Mesothelial cell of epicardium (in vitro differentiated cells): ENCODE data around the gene CPEB4. TPM values are rescaled to one million over a fixed set of nuclear protein-coding genes. Genes with fewer than 3 reads are reported as not detected.

ENCODE experiments used
- DNase-seq, 2 experiments: peaks; one replicate each; pipeline ENCODE4 v3.0.0; 2021; ENCODE audit warnings: low spot score in 2 of 2; ENCODE audit not compliant: unreplicated experiment in 2 of 2
- H3K27ac Mint-ChIP-seq: 2 replicates; pipeline ENCODE4 v1.8.0; 2021; ENCODE audit warnings: mixed read lengths
- H3K27me3 Mint-ChIP-seq: 2 replicates; pipeline ENCODE4 v1.8.0; 2021; ENCODE audit warnings: low read depth, mixed read lengths
- H3K36me3 Mint-ChIP-seq: 2 replicates; pipeline ENCODE4 v1.8.0; 2021; ENCODE audit warnings: mixed read lengths
- H3K4me1 Mint-ChIP-seq: 2 replicates; pipeline ENCODE4 v1.8.0; 2021; ENCODE audit warnings: mixed read lengths
- H3K4me3 Mint-ChIP-seq: 2 replicates; pipeline ENCODE4 v1.8.0; 2021; ENCODE audit warnings: mild to moderate bottlenecking, moderate library complexity, mixed read lengths
- H3K9me3 Mint-ChIP-seq: 2 replicates; pipeline ENCODE4 v1.8.0; 2021; ENCODE audit warnings: mixed read lengths
- CTCF ChIP-seq: fragments of 200-600 bp; sonication (generic); IDR thresholded peaks from one replicate; pipeline ENCODE4 v1.5.0; 2021; ENCODE audit warnings: antibody characterized with exemption; ENCODE audit not compliant: unreplicated experiment
- total RNA-seq: library from RNA; stranded (reverse); gene quantifications from 3 replicates; pipeline ENCODE4 v1.2.1, GENCODE V29; 2021

Gene CPEB4
- total RNA-seq, 1 donor from 2014 or later: 15.3 TPM

GRCh38 chr5:173973616-173973969, 85.4 kb downstream of the CPEB4 start:
- peak overlapping the region; percentile 74 for H3K27ac Mint-ChIP-seq
- H3K36me3 Mint-ChIP-seq: no peaks in the 10 kb centered on the region
- peaks cover 27% of the 10 kb centered on the region for H3K4me1 Mint-ChIP-seq
- H3K27me3 Mint-ChIP-seq: peaks cover 11% of the 10 kb centered on the region
- H3K4me3 Mint-ChIP-seq: peak overlapping the region; percentile 77
- H3K9me3 Mint-ChIP-seq: peaks cover 14% of the 10 kb centered on the region
- TF ChIP-seq CTCF: no peak
- DNase-seq: no peak

- Mint-ChIP-seq H3K4me3 (no peak overlapping the region), H3K36me3 (no peaks in the 10 kb centered on the region), H3K27me3 (peaks cover 16% of the 10 kb centered on the region), H3K9me3 (peaks cover 14% of the 10 kb centered on the region), H3K27ac (no peak overlapping the region), H3K4me1 (peaks cover 20% of the 10 kb centered on the region)
- DNase-seq: no peak
- TF ChIP-seq CTCF: no peak
Measured at GRCh38 chr5:173974688-173975239, 86.6 kb downstream of the CPEB4 start.

- peaks cover 17% of the 10 kb centered on the region for H3K9me3 Mint-ChIP-seq
- H3K4me3 Mint-ChIP-seq: no peak overlapping the region
- H3K36me3 Mint-ChIP-seq: no peaks in the 10 kb centered on the region
- H3K4me1 Mint-ChIP-seq: no peaks in the 10 kb centered on the region
- peaks cover 21% of the 10 kb centered on the region for H3K27me3 Mint-ChIP-seq
- DNase-seq: no peak
- TF ChIP-seq CTCF: no peak
- H3K27ac Mint-ChIP-seq: no peak overlapping the region
Measured at GRCh38 chr5:173981185-173981761, 93.1 kb downstream of the CPEB4 start.

- peaks cover 7% of the 10 kb centered on the region for H3K9me3 Mint-ChIP-seq
- no peak for DNase-seq
- no peaks in the 10 kb centered on the region for H3K4me1 Mint-ChIP-seq
- H3K36me3 Mint-ChIP-seq: no peaks in the 10 kb centered on the region
- H3K27me3 Mint-ChIP-seq: peaks cover 7% of the 10 kb centered on the region
- H3K4me3 Mint-ChIP-seq: no peak overlapping the region
- H3K27ac Mint-ChIP-seq: no peak overlapping the region
- TF ChIP-seq CTCF: no peak
Measured at GRCh38 chr5:173984218-173984617, 96.1 kb downstream of the CPEB4 start.

- TF ChIP-seq CTCF: no peak
- Mint-ChIP-seq H3K27ac (no peak within 1 kb of the TSS), H3K9me3 (peaks cover 12% of the 10 kb centered on the region), H3K27me3 (peaks cover 3% of the 10 kb centered on the region), H3K4me1 (no peaks in the 10 kb centered on the region), H3K36me3 (no peaks in the 10 kb centered on the region), H3K4me3 (no peak within 1 kb of the TSS)
- no peak for DNase-seq
Measured at GRCh38 chr5:173988554-173989431, 100.6 kb downstream of the CPEB4 start, which contains the start of gene C5orf47. C5orf47 (plus strand) TSS chr5:173989170; CDS start chr5:173989264, 94 bp downstream.
